Ishikawa (cell line): Measurements from ENCODE around the gene OSBPL10.

Experiments
- CEBPB ChIP-seq: IDR thresholded peaks from 2 replicates; pipeline ENCODE4 v1.6.1; 2012
- CREB1 ChIP-seq: IDR thresholded peaks from 2 replicates; pipeline ENCODE4 v1.6.1; 2012; ENCODE audit warnings: low read depth
- EGR1 ChIP-seq: IDR thresholded peaks from 2 replicates; pipeline ENCODE4 v1.6.1; 2012
- EP300 ChIP-seq: IDR thresholded peaks from 2 replicates; pipeline ENCODE4 v1.6.1; 2012; ENCODE audit warnings: borderline replicate concordance
- FOXM1 ChIP-seq: IDR thresholded peaks from 2 replicates; pipeline ENCODE4 v1.6.1; 2012; ENCODE audit warnings: low read depth, borderline replicate concordance
- NFIC ChIP-seq: IDR thresholded peaks from 2 replicates; pipeline ENCODE4 v1.6.1; 2012
- RAD21 ChIP-seq: IDR thresholded peaks from 2 replicates; pipeline ENCODE4 v1.6.1; 2012; ENCODE audit warnings: low read depth
- TAF1 ChIP-seq: IDR thresholded peaks from 2 replicates; pipeline ENCODE4 v1.6.1; 2012; ENCODE audit warnings: low read depth, mild to moderate bottlenecking
- TCF12 ChIP-seq: IDR thresholded peaks from 2 replicates; pipeline ENCODE4 v1.6.1; 2012; ENCODE audit warnings: low read depth
- TEAD4 ChIP-seq: IDR thresholded peaks from 2 replicates; pipeline ENCODE4 v1.6.1; 2012
- USF1 ChIP-seq: IDR thresholded peaks from 2 replicates; pipeline ENCODE4 v1.6.1; 2012
- YY1 ChIP-seq: IDR thresholded peaks from 2 replicates; pipeline ENCODE4 v1.6.1; 2012; ENCODE audit warnings: low read depth
- ZBTB7A ChIP-seq: IDR thresholded peaks from 2 replicates; pipeline ENCODE4 v1.6.1; 2012; ENCODE audit warnings: low read depth
- TF ChIP-seq, protein P1 (sequence below): IDR thresholded peaks from 2 replicates; pipeline ENCODE4 v1.6.1; 2012
- TF ChIP-seq, protein P2 (sequence below): IDR thresholded peaks from 2 replicates; pipeline ENCODE4 v1.6.1; 2012; ENCODE audit warnings: low read depth, mild to moderate bottlenecking

Gene OSBPL10

GRCh38 chr3:31653464-31653863 lies 327.6 kb downstream of the OSBPL10 start:
- no peak for TF ChIP-seq TCF12

DNA sequence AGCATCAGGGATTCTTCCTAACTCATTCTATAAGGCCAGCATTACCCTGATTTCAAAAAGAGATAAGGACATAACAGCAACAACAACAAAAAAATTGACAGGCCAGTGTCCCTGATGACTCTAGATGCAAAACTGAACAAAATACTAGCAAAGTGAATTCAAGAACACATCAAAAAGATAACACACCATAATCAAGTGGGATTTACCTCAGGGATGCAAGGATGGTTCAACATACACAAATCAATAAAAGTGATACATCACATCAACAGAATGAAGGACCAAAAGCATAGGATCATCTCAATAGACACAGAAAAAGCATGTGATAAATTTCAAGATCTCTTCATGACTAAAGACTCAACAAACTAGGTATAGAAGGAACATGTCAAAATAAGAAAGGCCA lies 328.8 kb downstream of the OSBPL10 start:
- TF ChIP-seq, protein P1, sequence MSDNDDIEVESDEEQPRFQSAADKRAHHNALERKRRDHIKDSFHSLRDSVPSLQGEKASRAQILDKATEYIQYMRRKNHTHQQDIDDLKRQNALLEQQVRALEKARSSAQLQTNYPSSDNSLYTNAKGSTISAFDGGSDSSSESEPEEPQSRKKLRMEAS, result no peak
- TF ChIP-seq TCF12, result no peak
- no peak for TF ChIP-seq NFIC
- no peak for TF ChIP-seq RAD21
- no peak for TF ChIP-seq CREB1
- TF ChIP-seq CEBPB, result no peak

DNA sequence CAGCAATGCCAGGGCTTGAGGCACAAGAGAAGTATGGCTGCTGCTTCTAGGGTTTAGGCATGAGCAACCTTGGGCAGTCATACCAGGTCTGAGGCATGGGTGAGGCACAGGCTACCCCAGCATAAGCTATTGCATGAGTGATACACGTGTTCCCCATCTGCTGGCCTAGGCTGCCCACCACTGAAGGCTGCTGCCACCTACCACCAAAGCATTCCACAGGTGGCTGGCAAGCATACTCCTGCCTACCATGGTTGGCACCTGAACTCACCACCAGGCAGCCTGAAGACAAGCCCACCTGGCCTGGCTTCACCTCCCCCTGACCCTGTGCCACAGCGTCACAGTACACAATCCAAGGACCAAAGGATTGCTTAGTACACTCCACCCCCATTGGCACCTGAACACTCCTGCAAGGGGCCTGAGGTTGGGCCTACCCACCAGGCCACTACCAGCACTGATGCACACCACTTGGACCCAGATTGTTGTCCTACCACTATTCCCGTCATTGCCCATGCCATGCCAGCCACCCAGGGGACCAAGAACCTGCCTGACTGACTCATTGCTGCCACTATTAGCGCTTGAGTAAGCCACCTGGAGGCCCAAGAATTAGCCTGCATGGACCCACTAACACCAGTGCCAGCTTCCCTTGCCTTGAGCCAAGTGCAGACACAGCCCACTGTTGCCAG lies 332.6 kb downstream of the OSBPL10 start:
- TF ChIP-seq ZBTB7A (no peak), YY1 (no peak), CEBPB (no peak), TCF12 (no peak), CREB1 (no peak), EP300 (no peak), NFIC (no peak), USF1 (no peak)
- TF ChIP-seq, protein P2, sequence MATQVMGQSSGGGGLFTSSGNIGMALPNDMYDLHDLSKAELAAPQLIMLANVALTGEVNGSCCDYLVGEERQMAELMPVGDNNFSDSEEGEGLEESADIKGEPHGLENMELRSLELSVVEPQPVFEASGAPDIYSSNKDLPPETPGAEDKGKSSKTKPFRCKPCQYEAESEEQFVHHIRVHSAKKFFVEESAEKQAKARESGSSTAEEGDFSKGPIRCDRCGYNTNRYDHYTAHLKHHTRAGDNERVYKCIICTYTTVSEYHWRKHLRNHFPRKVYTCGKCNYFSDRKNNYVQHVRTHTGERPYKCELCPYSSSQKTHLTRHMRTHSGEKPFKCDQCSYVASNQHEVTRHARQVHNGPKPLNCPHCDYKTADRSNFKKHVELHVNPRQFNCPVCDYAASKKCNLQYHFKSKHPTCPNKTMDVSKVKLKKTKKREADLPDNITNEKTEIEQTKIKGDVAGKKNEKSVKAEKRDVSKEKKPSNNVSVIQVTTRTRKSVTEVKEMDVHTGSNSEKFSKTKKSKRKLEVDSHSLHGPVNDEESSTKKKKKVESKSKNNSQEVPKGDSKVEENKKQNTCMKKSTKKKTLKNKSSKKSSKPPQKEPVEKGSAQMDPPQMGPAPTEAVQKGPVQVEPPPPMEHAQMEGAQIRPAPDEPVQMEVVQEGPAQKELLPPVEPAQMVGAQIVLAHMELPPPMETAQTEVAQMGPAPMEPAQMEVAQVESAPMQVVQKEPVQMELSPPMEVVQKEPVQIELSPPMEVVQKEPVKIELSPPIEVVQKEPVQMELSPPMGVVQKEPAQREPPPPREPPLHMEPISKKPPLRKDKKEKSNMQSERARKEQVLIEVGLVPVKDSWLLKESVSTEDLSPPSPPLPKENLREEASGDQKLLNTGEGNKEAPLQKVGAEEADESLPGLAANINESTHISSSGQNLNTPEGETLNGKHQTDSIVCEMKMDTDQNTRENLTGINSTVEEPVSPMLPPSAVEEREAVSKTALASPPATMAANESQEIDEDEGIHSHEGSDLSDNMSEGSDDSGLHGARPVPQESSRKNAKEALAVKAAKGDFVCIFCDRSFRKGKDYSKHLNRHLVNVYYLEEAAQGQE, result no peak

DNA sequence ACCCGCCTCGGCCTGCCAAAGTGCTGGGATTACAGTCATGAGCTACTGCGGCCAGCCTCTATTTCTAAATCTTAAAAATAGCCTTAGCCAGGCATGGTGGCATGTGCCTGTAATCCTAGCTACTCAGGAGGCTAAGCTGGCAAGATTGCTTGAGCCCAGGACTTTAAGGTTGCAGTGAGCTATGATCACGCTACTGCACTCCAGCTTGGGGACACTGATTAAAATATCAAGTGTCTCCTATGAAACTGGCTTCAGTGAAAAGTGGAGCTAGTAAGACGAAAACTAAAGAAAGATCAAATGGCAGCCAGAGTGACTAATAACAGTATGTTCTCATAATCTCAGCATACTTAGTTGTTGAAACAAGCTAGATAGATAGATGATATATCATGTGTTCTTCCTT lies 335.8 kb downstream of the OSBPL10 start:
- TF ChIP-seq USF1, result no peak
- no peak for TF ChIP-seq YY1
- TF ChIP-seq TAF1, result no peak
- TF ChIP-seq FOXM1, result no peak
- no peak for TF ChIP-seq TCF12
- no peak for TF ChIP-seq ZBTB7A
- TF ChIP-seq, protein P2, result no peak
- TF ChIP-seq CEBPB, result no peak
- TF ChIP-seq RAD21, result no peak
- TF ChIP-seq EGR1, result no peak
- no peak for TF ChIP-seq CREB1
- no peak for TF ChIP-seq EP300

GRCh38 chr3:31639828-31640227 lies 341.2 kb downstream of the OSBPL10 start:
- TF ChIP-seq FOXM1 (no peak), TCF12 (no peak), RAD21 (0 out of 2 replicates have a peak, but pooled peaks have one; percentile 4), NFIC (no peak)
- TF ChIP-seq, protein P1, result no peak

DNA sequence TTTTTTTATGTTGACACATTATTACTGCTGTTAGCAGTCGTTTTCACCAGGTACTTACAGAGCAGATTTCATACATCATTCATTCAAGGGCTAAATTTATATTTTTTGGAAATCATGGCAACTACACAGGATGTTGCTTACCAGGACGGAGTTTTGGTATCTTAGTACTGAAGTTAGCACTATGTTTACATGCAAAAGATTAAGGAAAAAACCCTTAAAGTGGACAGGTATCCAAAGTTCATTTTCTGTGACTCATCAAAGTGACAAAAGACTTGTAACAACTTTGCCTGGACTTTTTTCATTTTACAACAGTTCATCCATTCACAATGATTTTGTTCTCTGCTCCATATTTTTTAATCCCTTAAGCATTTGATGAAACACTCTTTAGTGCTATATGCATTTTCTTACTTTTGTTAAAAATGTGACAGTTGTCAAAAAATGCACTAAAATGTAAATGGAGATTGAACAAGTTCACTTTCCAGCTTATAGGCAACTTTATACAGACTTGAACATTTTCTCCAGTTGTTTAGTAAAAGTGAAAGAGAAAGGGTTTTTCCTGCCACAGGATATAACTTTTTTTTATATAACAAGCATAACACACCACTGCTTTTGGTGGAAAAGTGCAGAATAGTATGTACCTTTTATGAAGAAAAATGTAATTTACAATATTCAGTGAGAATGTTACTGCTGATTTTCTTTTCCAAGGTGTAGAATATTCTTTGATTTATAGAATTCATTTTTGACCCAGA lies 344.2 kb downstream of the OSBPL10 start:
- TF ChIP-seq ZBTB7A (no peak), USF1 (no peak), TAF1 (no peak), FOXM1 (no peak), TCF12 (no peak), CREB1 (no peak), EP300 (no peak), RAD21 (no peak), CEBPB (no peak), YY1 (no peak), EGR1 (no peak), TEAD4 (no peak), NFIC (no peak)
- TF ChIP-seq, protein P1, result no peak
